ENCODE results near the gene ZNF518B.
"Not testable (repeated sequence)": the region's sequence is repeated elsewhere in the genome, so short reads cannot be mapped to it uniquely, and the experiment has no call there.

The ZNF518B gene

DNA sequence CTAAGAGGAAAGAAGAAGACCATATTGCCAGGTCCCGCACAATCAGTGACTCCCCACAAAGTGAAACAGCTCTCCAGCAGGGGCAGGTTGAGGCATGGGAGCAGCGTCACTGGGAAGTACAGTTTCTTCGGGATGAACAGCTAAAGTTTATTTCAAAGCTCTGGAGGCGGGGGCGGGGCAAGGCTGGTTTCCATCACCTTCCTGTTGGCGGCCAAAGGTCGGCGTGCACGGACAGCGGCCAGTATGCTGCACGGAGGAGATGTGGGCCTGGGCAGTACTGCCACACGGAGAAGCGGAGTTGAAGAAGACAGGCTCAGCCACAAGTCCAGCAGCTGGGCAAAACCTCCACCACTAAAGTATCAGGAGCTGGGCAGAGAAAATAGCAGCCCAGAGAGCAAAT, 951 bp upstream of the ZNF518B start:
- DNase-seq (ENCODE audit: low read depth), result no peak

DNA sequence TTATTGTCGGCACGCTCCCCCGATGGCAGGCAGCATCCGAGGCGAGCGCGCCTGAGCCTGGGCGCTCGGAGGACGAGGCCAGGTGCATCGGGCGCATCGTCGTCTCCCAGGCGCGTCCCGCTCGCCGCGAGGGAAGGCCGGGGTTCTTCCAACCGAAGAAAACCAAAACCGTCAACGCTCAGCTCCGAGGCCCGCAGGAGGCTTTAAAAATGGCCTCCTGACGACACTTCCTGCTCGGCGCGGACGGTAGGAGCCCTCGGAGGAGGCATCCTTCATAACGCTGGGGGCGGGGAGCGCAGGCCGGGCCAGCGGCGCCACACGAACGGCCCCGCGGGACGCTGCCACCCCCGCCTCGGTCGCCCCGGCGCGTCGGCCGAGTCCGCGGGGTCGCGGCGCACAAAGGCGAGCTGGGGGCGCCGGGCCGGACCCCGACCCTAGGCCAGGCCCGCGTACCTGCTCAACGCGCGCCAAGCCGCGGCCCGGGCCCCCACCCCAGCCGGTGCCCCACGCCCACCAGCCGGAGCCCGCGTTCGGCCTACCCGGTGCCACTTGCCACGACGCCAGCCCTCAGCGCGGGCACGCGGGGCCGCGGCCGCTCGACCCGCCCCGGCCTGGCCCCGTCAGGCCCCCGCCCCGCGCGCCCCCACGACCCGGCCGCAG, 501 bp downstream of the ZNF518B start:
- DNase-seq (ENCODE audit: low read depth), result peak; percentile 26

- no peak for DNase-seq (ENCODE audit: low read depth)
These were observed 999 bp downstream of the ZNF518B start for GRCh38 chr4:10456260-10456594.

GRCh38 chr4:10455133-10455532, 2.1 kb downstream of the ZNF518B start:
- no peak for DNase-seq (ENCODE audit: low read depth)

DNA sequence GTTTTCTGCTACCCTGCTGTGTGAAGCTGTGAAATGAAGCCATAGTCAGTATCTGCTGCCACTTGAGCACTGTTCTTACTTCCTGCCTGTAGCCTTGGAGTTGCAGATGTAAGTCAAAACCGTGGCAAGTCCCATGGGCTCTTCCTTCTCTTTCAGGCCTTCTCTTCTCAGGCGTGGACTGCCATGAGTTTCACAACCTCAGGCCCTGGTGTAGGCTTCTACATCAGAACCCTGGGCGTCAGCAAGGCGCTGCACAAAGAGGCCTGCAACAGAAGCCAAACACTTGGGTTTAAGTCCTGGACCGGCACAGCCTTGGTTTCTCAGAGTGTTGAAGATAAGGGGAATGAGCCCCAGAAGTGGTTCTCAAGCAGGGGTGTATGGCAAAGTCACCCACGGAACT, 2.5 kb downstream of the ZNF518B start:
- no peak for DNase-seq (ENCODE audit: low read depth)

GRCh38 chr4:10454121-10454520, 3.1 kb downstream of the ZNF518B start:
- DNase-seq (ENCODE audit: low read depth), result no peak

DNA sequence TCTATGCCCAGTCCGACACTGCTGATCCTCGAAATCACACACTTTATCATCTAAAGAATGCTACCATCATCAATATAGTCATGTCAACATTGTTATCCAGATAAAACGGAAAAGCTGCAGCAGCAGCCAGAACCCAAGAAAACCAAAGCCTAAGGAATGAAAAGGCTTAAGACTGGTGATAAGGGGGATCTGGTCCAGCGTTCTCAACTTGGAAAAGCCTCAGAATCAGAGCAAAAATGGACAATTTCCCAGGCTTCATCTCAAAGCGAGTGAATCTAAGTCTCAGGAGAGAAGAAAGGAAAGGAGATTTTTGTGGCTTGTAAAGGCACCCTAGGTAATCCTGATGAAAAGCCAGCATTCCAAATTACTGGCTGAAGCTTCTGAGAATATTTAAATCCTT, 8.2 kb downstream of the ZNF518B start:
- DNase-seq (ENCODE audit: low read depth), result no peak

DNA sequence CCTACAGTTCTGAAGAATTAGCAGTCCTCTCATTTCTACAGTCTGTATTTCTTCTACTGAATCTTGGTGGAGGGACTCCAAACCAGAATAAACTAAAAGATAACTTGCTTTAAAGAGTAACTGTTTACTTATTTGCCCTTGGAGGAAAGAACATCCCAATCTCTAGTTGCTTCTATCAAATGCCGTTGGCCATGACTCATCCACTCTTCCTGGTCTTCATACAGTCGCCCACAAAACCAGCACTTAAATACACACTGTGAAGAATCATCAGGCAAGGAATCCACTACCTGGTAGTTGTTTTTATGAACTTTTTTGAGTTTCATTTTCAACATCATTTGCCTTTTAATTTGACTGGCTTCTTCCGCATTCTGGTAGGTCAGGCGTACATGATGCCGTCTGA, 14.2 kb downstream of the ZNF518B start:
- DNase-seq (ENCODE audit: low read depth), result no peak

DNA sequence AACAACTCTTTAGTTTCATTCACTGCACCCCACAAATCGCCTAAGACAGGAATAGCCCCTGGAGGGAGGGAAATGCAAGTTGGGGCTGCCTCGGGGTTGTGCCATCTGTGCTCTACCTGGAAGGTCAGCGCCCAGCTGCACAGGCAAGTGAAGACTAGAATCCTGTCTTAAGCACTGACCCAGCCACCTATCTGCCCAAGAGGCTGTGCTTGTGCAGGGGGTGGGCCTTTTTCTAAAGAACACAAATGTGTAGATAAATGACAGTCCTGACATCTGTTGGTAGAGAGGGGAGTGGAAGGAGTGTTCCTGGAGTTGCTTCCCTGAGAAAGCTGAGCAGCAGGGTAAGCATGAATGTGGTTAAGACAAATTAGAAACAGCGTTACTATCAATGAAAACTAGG, 15.7 kb downstream of the ZNF518B start:
- no peak for DNase-seq (ENCODE audit: low read depth)

GRCh38 chr4:10438924-10439323, 18.3 kb downstream of the ZNF518B start:
- DNase-seq (ENCODE audit: low read depth), result no peak

DNA sequence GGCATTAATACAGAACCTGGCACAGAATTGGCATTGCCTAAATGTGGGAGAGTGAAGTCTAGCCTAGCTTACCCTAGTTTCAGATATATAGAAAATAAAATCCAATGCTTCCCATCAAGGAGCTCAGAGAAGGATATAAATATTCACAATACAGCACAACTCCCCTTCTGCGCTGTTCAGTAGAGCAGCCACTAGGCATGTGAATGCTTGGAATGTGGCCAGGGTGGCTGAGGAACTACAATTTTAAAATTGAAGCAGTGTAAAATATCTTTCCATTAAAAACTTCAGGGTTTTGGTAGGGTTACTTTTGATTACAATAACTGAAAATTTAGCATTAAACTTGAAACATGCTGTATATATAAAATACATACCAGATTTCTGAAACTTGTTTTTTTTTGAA, 19.5 kb downstream of the ZNF518B start:
- no peak for DNase-seq (ENCODE audit: low read depth)

GRCh38 chr4:10427680-10428079, 29.5 kb downstream of the ZNF518B start:
- DNase-seq (ENCODE audit: low read depth), result not testable (repeated sequence)

GRCh38 chr4:10421344-10422055, 35.7 kb downstream of the ZNF518B start:
- DNase-seq (ENCODE audit: low read depth), result no peak

GRCh38 chr4:10417740-10418139, 39.5 kb downstream of the ZNF518B start:
- no peak for DNase-seq (ENCODE audit: low read depth)

DNA sequence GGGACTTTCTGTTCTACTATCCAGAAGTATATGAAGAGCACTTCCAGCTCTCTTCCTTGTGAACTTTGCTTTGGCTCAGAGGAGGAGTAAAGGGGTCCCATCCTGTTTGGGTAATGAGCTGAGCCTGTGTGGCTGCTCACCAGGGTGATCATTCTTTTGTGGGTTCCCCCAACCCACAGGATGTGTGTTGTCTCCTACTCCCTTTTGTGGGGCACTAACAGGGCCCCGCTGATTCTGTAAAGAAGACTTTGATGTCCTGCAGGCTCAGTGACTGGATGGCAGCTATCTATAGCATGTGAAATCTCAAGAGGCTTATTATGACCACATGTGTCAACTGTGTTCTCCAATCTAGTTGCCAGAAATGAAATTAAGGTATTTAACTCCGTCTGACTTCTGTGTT, 40.8 kb downstream of the ZNF518B start:
- no peak for DNase-seq (ENCODE audit: low read depth)

GRCh38 chr4:10413177-10413576, 44.0 kb downstream of the ZNF518B start:
- no peak for DNase-seq (ENCODE audit: low read depth)

- DNase-seq (ENCODE audit: low read depth), result no peak
These were observed 51.6 kb downstream of the ZNF518B start for GRCh38 chr4:10405672-10406071.

- DNase-seq (ENCODE audit: low read depth), result no peak
These were observed 53.4 kb downstream of the ZNF518B start for GRCh38 chr4:10403633-10404445.

DNA sequence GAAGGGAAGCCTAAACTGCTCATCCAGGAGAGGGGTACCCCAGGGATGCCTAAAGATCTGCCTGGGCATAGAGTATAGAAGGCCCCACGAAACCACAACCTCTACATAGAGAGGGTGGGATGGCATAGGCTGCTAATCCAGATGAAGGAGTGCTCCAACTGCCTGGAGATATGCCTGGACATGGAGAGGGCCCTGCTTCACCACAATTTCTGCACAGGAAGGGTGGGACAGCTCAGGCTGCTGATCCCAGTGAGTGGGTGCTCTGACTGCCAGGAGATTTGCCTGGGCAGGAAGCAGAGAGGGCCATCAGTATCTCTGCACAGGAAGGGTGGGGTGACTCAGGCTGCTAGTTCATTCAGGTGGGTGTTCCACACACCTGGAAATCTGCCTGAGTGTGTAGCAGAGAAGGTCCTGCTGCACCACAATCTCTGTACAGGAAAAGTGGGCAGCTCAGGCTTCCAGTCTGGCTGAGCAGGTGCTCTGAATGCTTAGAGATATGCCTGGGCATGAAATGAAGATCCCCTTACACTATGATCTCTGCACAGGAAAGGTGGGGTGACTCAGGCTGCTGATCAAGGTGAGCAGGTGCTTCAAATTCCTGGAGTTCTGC, 61.1 kb downstream of the ZNF518B start:
- no peak for DNase-seq (ENCODE audit: low read depth)

All from stimulated activated CD8-positive, alpha-beta memory T cell treated with anti-CD3 and anti-CD28 coated beads, Interleukin-4, amount 100 ng/mL, for 24 hours (primary cell).